GM18951 (cell line): ENCODE data around the gene C11orf91.
"Not testable (repeated sequence)": the region's sequence is repeated elsewhere in the genome, so short reads cannot be mapped to it uniquely, and the experiment has no call there.

Source experiments
- POLR2A ChIP-seq: IDR thresholded peaks from 4 replicates; pipeline ENCODE4 v1.6.1; 2011; ENCODE audit warnings: mild to moderate bottlenecking; ENCODE audit not compliant: insufficient read length, insufficient read depth; ENCODE audit errors: extremely low read depth
- in situ Hi-C: fragments of 300-500 bp; cut with MboI; formaldehyde crosslinking; loops from one replicate; pipeline ENCODE4 v1.12.0; 2022; ENCODE audit warnings: low sequenced_read_pairs, mixed read lengths, inconsistent platforms; ENCODE audit not compliant: unreplicated experiment

C11orf91 gene

GRCh38 chr11:33667819-33668467 lies 32.7 kb downstream of the C11orf91 start:
- TF ChIP-seq POLR2A: no peak
- in situ Hi-C loops: no loop called here

DNA sequence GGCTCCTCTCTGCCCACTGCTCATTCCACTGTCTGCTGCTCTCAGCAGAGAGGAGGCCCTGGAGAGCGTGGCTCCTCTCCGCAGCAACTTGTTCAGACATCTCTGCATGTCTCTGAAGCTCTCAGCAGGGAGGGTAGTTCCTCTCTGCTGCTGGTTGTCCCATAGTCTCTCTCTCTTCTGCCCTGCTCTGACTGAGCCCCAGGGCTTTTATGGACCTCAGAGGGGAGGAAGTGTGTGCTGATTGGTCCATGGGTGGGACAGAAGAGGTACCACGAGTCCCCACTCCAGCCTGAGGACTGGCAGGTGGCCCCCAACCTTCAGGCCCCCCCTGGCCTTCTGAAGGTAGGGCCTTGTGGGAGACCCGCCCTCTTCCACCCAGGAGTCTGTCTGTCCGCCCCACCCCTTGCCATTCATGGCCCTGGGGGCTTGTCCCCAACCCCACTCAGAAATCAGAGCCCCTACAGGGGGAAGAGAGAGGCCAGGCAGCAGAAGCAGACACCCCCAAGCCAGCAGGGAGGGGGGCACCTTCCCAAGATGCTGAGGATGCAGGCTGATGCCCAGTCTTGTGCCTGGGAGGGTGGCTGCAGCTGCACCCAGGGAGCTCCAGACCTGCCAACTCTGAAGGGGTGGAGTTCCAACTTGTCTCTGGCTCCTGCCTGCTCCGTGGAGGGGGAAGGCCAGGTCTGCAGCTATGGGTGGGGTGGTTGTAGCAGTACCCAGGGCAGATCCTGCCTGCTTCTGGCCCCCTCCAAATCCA lies 35.1 kb downstream of the C11orf91 start:
- TF ChIP-seq POLR2A: no peak
- in situ Hi-C loops: no loop called here

DNA sequence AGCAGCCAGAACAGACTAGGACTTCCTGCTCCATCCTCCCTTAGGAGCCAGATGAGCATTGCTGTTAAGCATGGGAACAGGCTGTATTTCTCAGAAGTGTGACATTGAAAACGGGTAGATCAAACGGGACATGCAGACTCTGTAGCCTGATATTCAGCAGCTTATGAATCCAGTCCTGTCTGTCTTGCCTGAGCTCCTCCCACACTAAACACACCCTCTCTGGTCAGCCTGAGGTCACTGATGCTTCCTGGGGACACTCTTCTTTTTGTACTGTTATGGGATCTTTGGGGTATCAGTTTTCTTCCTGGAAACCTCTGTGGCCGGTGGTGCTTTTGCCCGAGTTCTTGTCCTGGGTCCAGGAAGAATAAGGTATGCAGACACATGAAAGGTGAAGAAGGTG lies 35.8 kb downstream of the C11orf91 start:
- in situ Hi-C loops: no loop called here
- TF ChIP-seq POLR2A: no peak

- TF ChIP-seq POLR2A: no peak
- in situ Hi-C loops: no loop called here
Measured at GRCh38 chr11:33664166-33664565, 36.5 kb downstream of the C11orf91 start.

- TF ChIP-seq POLR2A: no peak
- in situ Hi-C loops: no loop called here
Measured at GRCh38 chr11:33663121-33663520, 37.5 kb downstream of the C11orf91 start.

- in situ Hi-C loops: not testable (repeated sequence)
Measured at GRCh38 chr11:33661526-33661925, 39.1 kb downstream of the C11orf91 start.

GRCh38 chr11:33660962-33661361 lies 39.7 kb downstream of the C11orf91 start:
- in situ Hi-C loops: no loop called here
- no peak for TF ChIP-seq POLR2A

DNA sequence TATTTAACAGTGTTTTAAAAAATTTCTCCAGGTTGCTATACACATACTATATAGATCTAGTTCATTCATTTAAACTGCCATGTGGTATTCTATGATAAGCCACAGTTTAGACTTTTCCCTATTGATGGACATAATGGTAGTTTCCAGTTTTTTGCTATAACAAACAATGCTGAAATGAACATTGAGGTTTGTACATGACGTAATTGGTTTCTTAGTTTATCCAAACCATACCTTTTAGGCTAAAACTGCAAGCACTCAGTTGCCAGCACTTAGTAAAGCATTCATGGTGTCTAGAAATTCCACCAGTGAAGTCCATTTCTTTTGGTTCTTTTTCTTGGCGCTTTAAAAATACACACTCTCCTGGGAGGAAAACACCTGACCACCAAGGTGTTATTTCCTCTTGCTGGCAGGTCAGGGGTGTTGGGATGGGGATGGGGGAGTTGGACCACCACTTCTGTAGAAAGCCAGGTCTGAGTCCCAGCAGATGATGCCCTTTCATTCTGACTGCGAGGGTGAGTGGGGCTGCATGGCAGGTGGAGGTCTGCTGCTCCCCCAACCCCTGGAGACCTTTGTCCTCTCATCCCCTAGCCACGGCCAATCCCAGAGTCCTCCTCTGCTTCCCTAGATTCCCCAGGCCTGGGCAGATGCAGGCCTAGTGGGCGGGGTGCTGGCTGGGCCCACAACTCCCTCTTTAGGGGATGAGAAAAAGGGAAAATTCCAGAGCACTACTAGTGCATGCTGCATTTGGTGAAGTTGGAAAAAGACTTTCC lies 41.1 kb downstream of the C11orf91 start:
- in situ Hi-C loops: no loop called here
- no peak for TF ChIP-seq POLR2A

GRCh38 chr11:33658195-33658900 lies 42.3 kb downstream of the C11orf91 start:
- TF ChIP-seq POLR2A: no peak
- in situ Hi-C loops: no loop called here

- no peak for TF ChIP-seq POLR2A
Measured at GRCh38 chr11:33657757-33658156, 42.9 kb downstream of the C11orf91 start.

DNA sequence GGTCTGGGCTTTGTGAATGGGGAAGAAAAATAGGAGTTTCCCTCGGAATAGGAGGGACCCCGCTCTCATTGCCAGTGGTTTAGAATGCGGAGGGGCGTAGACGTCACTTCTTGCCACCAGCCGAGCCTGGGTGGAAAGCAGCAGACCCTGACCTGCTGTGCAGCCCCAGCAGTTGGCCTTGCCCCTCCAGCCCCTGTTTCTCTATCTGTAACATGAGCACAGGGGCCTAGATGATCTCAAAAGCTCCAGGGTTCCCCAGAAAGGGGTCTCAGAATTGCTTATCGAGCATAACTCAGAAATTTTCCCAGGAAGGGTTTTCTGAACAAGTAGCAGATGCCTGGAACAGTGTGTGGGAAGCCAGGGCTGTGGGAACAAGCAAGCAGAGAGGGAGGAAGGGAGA lies 43.9 kb downstream of the C11orf91 start:
- no peak for TF ChIP-seq POLR2A

More at GRCh38 chr11:33657757-33658156, 42.9 kb downstream of the C11orf91 start:
- in situ Hi-C loops: no loop called here

GRCh38 chr11:33655842-33656600 lies 44.6 kb downstream of the C11orf91 start:
- in situ Hi-C loops: no loop called here
- no peak for TF ChIP-seq POLR2A

More for the DNA sequence above, 43.9 kb downstream of the C11orf91 start:
- in situ Hi-C loops: no loop called here

- in situ Hi-C loops: no loop called here
- no peak for TF ChIP-seq POLR2A
Measured at GRCh38 chr11:33654594-33654993, 46.0 kb downstream of the C11orf91 start.

GRCh38 chr11:33652930-33653329 lies 47.7 kb downstream of the C11orf91 start:
- in situ Hi-C loops: no loop called here
- no peak for TF ChIP-seq POLR2A
